ENCODE data around the gene ZNRF2.

Gene ZNRF2

GRCh38 chr7:30354791-30355190, 70.4 kb downstream of the ZNRF2 start:
- H3K27me3 ChIP-seq (ENCODE audit: control insufficient read depth, insufficient read depth, low read length) = no peaks in the 10 kb centered on the region
- no peak for TF ChIP-seq CTCF (IDR thresholded peaks at IDR 0.05)

GRCh38 chr7:30359957-30360356, 75.6 kb downstream of the ZNRF2 start:
- Histone ChIP-seq H3K4me2 (ENCODE audit: low read length) (no peak overlapping the region), H3K4me3 (ENCODE audit: low read depth, low read length) (no peak overlapping the region), H3K36me3 (ENCODE audit: control insufficient read depth, insufficient read depth, low read length) (no peaks in the 10 kb centered on the region), H3K4me1 (no peaks in the 10 kb centered on the region), H3K27me3 (ENCODE audit: control insufficient read depth, insufficient read depth, low read length) (no peaks in the 10 kb centered on the region), H2AFZ (no peak overlapping the region), H3K79me2 (no peaks in the 10 kb centered on the region), H3K27ac (no peak overlapping the region), H3K9me3 (ENCODE audit: control insufficient read depth, low read length) (no peaks in the 10 kb centered on the region), H3K9ac (no peak overlapping the region)
- no peak for TF ChIP-seq CTCF (IDR thresholded peaks at IDR 0.05)

More at GRCh38 chr7:30354791-30355190, 70.4 kb downstream of the ZNRF2 start:
- Histone ChIP-seq H3K36me3 (ENCODE audit: control insufficient read depth, insufficient read depth, low read length) (no peaks in the 10 kb centered on the region), H3K4me2 (ENCODE audit: low read length) (no peak overlapping the region), H3K79me2 (peaks cover 6% of the 10 kb centered on the region), H3K4me3 (ENCODE audit: low read depth, low read length) (no peak overlapping the region), H3K27ac (no peak overlapping the region), H3K9me3 (ENCODE audit: control insufficient read depth, low read length) (no peaks in the 10 kb centered on the region), H2AFZ (no peak overlapping the region), H3K4me1 (no peaks in the 10 kb centered on the region), H3K9ac (no peak overlapping the region)

- no peak overlapping the region for H3K27ac ChIP-seq
- H2AFZ ChIP-seq = no peak overlapping the region
- no peak overlapping the region for H3K4me3 ChIP-seq (ENCODE audit: low read depth, low read length)
- no peaks in the 10 kb centered on the region for H3K36me3 ChIP-seq (ENCODE audit: control insufficient read depth, insufficient read depth, low read length)
- H3K27me3 ChIP-seq (ENCODE audit: control insufficient read depth, insufficient read depth, low read length) = no peaks in the 10 kb centered on the region
- no peak overlapping the region for H3K9ac ChIP-seq
- H3K4me2 ChIP-seq (ENCODE audit: low read length) = no peak overlapping the region
- no peak for TF ChIP-seq CTCF (IDR thresholded peaks at IDR 0.05)
- no peaks in the 10 kb centered on the region for H3K4me1 ChIP-seq
- H3K9me3 ChIP-seq (ENCODE audit: control insufficient read depth, low read length) = no peaks in the 10 kb centered on the region
- peaks cover 4% of the 10 kb centered on the region for H3K79me2 ChIP-seq
These were observed 79.6 kb downstream of the ZNRF2 start for GRCh38 chr7:30363778-30364563.

GRCh38 chr7:30364773-30365172, 80.4 kb downstream of the ZNRF2 start:
- Histone ChIP-seq H3K27me3 (ENCODE audit: control insufficient read depth, insufficient read depth, low read length) (no peaks in the 10 kb centered on the region), H3K4me3 (ENCODE audit: low read depth, low read length) (no peak overlapping the region), H3K79me2 (peaks cover 6% of the 10 kb centered on the region), H3K4me2 (ENCODE audit: low read length) (no peak overlapping the region), H3K4me1 (no peaks in the 10 kb centered on the region), H3K9ac (no peak overlapping the region), H2AFZ (no peak overlapping the region), H3K36me3 (ENCODE audit: control insufficient read depth, insufficient read depth, low read length) (no peaks in the 10 kb centered on the region), H3K27ac (no peak overlapping the region), H3K9me3 (ENCODE audit: control insufficient read depth, low read length) (no peaks in the 10 kb centered on the region)
- no peak for TF ChIP-seq CTCF (IDR thresholded peaks at IDR 0.05)

GRCh38 chr7:30365621-30366020, 81.2 kb downstream of the ZNRF2 start:
- no peaks in the 10 kb centered on the region for H3K4me1 ChIP-seq
- no peak overlapping the region for H3K4me3 ChIP-seq (ENCODE audit: low read depth, low read length)
- no peak for TF ChIP-seq CTCF (IDR thresholded peaks at IDR 0.05)
- no peaks in the 10 kb centered on the region for H3K36me3 ChIP-seq (ENCODE audit: control insufficient read depth, insufficient read depth, low read length)
- H3K27me3 ChIP-seq (ENCODE audit: control insufficient read depth, insufficient read depth, low read length) = no peaks in the 10 kb centered on the region
- H2AFZ ChIP-seq = no peak overlapping the region
- H3K79me2 ChIP-seq = peaks cover 6% of the 10 kb centered on the region
- no peak overlapping the region for H3K27ac ChIP-seq
- no peaks in the 10 kb centered on the region for H3K9me3 ChIP-seq (ENCODE audit: control insufficient read depth, low read length)
- no peak overlapping the region for H3K4me2 ChIP-seq (ENCODE audit: low read length)
- H3K9ac ChIP-seq = no peak overlapping the region
